ENCODE results near the gene GINS2.

Gene GINS2

GRCh38 chr16:85637061-85637807 lies 51.5 kb downstream of the GINS2 start:
- no peak for DNase-seq

DNA sequence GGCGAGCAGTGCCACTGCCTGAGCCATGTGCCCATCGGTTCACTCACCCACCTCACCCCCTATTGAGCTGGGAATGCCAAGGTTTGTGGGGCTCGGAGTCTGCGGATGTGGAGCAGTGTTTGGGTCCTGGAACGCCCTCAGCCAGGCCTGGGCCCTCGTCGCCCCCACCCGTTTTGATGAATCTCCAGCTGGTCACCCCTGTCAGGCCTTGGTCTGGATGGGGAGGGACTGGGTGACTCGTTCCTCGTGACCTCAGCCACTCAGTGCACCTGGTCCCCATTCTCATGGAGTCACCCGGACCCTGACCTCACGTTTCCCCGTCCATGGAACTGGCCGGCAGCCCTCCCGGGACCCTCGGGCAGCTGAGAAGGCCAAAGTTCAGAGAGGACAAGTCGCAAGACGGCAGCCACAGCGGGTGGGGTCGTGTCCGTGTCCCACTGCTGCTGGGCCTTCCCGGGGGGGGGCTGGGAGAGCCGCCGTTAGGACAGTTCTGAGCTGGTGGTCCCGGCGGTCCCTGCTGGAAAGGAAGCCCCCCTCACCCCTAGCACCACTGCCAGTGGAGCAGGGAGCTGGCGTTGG lies 52.4 kb downstream of the GINS2 start:
- no peak for DNase-seq

DNA sequence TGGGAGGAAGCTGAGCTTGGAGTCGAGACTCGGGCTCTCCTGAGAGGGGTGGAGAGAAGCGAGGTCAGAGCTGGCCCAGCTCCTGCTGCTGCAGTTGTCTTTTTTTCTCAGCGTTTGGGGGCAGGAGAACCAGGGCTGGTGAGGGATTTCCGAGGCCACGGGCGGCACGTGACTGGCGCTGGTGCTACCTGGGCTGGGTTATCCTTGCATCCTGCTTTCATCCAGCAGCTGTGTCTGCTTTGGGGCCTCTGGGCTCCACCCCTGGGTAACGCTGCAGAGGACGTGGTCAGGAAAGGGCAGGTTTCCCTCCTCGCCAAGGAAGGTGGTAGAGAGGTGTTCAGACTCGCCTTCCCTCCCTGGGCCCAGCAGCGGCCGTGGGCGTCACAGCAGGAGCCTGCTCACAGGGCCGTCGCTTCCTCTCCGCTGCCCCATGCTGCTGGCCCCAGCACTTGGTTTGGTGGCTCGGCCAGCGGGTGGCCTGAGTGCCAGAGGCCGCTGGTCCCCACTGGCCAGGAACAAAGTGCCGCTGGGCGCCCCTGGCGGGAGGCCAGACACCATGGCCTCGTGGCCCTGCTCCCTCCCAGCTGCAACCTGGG lies 53.1 kb downstream of the GINS2 start:
- DNase-seq, result no peak

DNA sequence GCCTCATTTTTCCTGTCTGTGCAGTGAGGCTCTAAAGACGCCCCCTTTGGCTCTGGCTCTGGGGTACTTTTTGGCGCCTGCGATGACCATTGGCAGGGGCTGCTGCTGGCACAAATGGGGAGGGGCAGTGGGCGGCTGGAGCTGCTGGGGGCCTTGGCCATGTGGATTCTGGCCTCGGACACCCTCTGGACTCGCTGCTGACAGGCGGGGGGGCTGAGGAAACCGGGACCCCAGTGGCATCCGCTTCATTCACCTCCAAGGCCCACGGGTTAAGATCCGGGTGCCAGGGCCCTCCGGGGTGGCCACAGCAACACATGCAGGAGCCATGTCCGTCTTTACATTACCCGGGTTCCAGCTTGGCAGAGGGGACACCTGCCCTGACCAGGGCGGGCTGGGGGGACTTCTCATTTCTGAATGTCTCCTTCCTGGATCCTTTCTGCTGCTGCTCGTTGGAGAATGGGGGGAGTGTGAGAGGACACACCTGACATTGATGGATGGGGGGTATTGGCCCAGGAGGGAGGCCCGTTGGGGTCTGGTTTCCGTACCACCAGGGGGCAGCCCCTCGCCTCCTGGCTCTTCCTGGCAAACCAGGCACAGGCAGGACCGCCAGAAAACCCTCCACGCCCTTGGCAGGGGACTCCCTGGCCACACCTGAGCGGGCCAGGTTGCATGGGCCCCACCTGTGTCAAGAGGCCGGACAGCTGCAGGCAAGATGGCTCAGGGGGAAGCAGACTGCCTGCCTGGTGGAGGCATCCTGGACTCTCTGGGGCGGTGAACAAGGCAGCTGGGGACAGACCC lies 53.8 kb downstream of the GINS2 start:
- DNase-seq, result no peak

DNA sequence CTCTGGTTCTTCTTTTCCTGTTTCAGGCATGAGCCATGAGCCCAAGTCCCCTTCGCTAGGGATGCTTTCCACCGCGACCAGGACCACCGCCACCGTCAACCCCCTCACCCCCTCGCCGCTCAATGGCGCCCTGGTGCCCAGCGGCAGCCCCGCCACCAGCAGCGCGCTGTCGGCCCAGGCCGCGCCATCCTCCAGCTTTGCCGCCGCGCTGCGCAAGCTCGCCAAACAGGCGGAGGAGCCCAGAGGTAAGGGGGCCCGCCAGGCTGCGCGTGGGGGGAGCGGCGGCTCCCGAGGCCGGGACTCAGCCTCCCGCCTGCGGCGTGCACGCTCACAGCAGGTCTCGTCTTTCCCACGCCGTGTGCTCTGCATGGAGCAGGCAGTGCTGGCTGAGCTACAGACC lies 54.9 kb downstream of the GINS2 start:
- no peak for DNase-seq

- DNase-seq, result no peak
Observed at GRCh38 chr16:85633438-85633743, 55.4 kb downstream of the GINS2 start.

GRCh38 chr16:85632709-85633437 lies 55.9 kb downstream of the GINS2 start:
- DNase-seq, result no peak

GRCh38 chr16:85631802-85632393 lies 56.9 kb downstream of the GINS2 start:
- DNase-seq, result no peak

- no peak for DNase-seq
Observed at GRCh38 chr16:85631230-85631629, 57.5 kb downstream of the GINS2 start.

- DNase-seq, result no peak
Observed at GRCh38 chr16:85629853-85630252, 58.9 kb downstream of the GINS2 start.

- no peak for DNase-seq
Observed at GRCh38 chr16:85629326-85629725, 59.4 kb downstream of the GINS2 start.

GRCh38 chr16:85628645-85629044 lies 60.1 kb downstream of the GINS2 start:
- DNase-seq, result no peak

- no peak for DNase-seq
Observed at GRCh38 chr16:85628265-85628556, 60.5 kb downstream of the GINS2 start.

GRCh38 chr16:85627526-85628264 lies 61.1 kb downstream of the GINS2 start:
- DNase-seq, result no peak

- DNase-seq, result no peak
Observed at GRCh38 chr16:85627089-85627488, 61.7 kb downstream of the GINS2 start.
